Measurements from ENCODE around the gene TTLL5. TPM values are rescaled to one million over a fixed set of nuclear protein-coding genes. Genes with fewer than 3 reads are reported as not detected.

TTLL5 gene
- total and polyA plus RNA-seq, 2 donors (not counting 1 experiment from before 2014, with no cell fraction given), result 16.1 to 23.8 TPM

DNA sequence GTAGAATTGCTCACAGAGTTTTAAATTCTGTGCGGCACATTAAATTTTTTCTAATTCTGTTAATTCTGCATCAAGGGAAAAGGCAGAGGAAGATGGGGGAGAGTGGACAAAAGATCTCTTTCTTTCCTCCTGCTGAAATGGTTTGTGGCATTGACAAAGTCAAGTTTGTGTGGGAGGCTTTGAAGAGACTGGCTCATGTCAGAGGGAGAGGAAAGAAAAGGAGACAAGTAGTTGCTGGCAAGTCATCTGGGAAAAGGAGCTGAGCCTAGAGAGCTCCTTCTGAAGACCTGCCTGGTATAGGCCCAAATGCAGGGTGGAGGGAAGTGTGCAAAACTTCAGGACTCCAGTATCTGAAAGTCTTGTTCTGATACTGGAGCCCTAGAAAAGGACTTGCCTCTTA is 36.3 kb downstream of the TTLL5 start:
- Histone ChIP-seq H4K20me1 (ENCODE audit: control insufficient read depth, extremely low read depth, insufficient read depth, low read length) (no peaks in the 10 kb centered on the region), H3K27ac (ENCODE audit: insufficient read depth, low read length) (no peak overlapping the region), H3K36me3 (ENCODE audit: control insufficient read depth, insufficient read depth, low read length) (peaks cover 1% of the 10 kb centered on the region), H3K9me3 (ENCODE audit: control insufficient read depth, insufficient read depth, low read depth, low read length) (no peaks in the 10 kb centered on the region), H3K27me3 (ENCODE audit: control insufficient read depth, insufficient read depth, low read length) (no peaks in the 10 kb centered on the region), H3K79me2 (ENCODE audit: control insufficient read depth, insufficient read depth, low read length) (no peaks in the 10 kb centered on the region), H3K4me2 (ENCODE audit: extremely low read depth, insufficient read depth, low read length) (no peak overlapping the region), H3K9ac (ENCODE audit: insufficient read depth, low read length) (no peak overlapping the region), H3K4me1 (ENCODE audit: control insufficient read depth, extremely low read depth, insufficient read depth, low read length) (no peaks in the 10 kb centered on the region), H2AFZ (ENCODE audit: low read length) (no peak overlapping the region), H3K4me3 (replicated peaks in 1 of 4; ENCODE audit: control extremely low read depth in 1 of 4, insufficient read depth in 1 of 4, low read depth in 3 of 4, low read length in 4 of 4) (no peak overlapping the region)
- no peak for DNase-seq (ENCODE audit: low read depth in 2 of 2)
- TF ChIP-seq, protein P1, sequence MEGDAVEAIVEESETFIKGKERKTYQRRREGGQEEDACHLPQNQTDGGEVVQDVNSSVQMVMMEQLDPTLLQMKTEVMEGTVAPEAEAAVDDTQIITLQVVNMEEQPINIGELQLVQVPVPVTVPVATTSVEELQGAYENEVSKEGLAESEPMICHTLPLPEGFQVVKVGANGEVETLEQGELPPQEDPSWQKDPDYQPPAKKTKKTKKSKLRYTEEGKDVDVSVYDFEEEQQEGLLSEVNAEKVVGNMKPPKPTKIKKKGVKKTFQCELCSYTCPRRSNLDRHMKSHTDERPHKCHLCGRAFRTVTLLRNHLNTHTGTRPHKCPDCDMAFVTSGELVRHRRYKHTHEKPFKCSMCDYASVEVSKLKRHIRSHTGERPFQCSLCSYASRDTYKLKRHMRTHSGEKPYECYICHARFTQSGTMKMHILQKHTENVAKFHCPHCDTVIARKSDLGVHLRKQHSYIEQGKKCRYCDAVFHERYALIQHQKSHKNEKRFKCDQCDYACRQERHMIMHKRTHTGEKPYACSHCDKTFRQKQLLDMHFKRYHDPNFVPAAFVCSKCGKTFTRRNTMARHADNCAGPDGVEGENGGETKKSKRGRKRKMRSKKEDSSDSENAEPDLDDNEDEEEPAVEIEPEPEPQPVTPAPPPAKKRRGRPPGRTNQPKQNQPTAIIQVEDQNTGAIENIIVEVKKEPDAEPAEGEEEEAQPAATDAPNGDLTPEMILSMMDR (conservative IDR thresholded peaks at IDR 0.05 in 1 of 2, IDR thresholded peaks at IDR 0.05 in 1 of 2; ENCODE audit: low read depth in 1 of 2, low read length in 2 of 2), result no peak
- no peak for TF ChIP-seq EZH2 (IDR thresholded peaks at IDR 0.05; ENCODE audit: low read length, missing control alignments)

DNA sequence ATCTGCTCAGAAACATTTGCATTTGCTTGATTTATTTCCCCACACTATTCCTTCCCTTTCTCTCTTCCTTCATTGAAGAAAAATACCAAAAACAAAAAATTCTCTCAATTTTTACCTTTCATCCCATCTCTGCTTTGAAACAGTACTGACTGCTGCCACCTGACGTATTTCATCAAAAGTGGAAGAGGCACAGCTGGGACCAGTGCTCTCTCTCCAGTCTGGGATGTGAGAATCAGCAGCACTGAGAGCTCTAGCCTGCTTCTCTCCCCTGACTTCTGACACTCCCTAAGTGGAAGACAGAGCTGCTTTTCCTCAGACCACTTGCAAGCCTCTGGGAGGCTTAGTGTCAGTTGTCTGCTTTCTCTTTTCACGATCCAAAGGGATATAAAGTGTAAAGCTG is 36.9 kb downstream of the TTLL5 start:
- TF ChIP-seq EZH2 (IDR thresholded peaks at IDR 0.05; ENCODE audit: low read length, missing control alignments), result no peak
- TF ChIP-seq, protein P1 (conservative IDR thresholded peaks at IDR 0.05 in 1 of 2, IDR thresholded peaks at IDR 0.05 in 1 of 2; ENCODE audit: low read depth in 1 of 2, low read length in 2 of 2), result no peak

DNA sequence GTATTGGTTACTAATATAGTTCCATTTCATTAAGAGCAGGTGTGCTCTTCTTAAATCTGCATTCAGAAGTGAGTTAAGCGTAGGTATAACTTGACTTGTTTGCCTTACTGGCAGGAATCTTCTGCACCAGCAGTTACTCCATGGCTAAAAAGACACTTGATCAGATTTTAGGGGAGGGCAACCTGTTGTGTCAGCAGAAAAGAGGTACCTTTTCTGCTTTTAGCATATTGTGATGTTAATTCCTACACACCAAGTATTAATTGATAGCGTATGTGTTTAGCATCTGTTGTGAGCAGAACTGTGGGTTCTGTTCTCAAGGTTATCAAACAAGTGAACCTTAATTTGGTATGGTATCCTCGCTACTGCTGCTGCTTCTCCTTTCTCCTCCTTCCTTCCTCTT is 38.3 kb downstream of the TTLL5 start:
- DNase-seq (ENCODE audit: low read depth in 2 of 2), result no peak
- no peak overlapping the region for H3K9ac ChIP-seq (ENCODE audit: insufficient read depth, low read length)
- peaks cover 1% of the 10 kb centered on the region for H3K36me3 ChIP-seq (ENCODE audit: control insufficient read depth, insufficient read depth, low read length)
- TF ChIP-seq EZH2 (IDR thresholded peaks at IDR 0.05; ENCODE audit: low read length, missing control alignments), result no peak
- TF ChIP-seq, protein P1 (conservative IDR thresholded peaks at IDR 0.05 in 1 of 2, IDR thresholded peaks at IDR 0.05 in 1 of 2; ENCODE audit: low read depth in 1 of 2, low read length in 2 of 2), result no peak
- no peak overlapping the region for H3K27ac ChIP-seq (ENCODE audit: insufficient read depth, low read length)
- H3K27me3 ChIP-seq (ENCODE audit: control insufficient read depth, insufficient read depth, low read length), result no peaks in the 10 kb centered on the region
- H4K20me1 ChIP-seq (ENCODE audit: control insufficient read depth, extremely low read depth, insufficient read depth, low read length), result no peaks in the 10 kb centered on the region
- no peak overlapping the region for H3K4me3 ChIP-seq (replicated peaks in 1 of 4; ENCODE audit: control extremely low read depth in 1 of 4, insufficient read depth in 1 of 4, low read depth in 3 of 4, low read length in 4 of 4)
- no peaks in the 10 kb centered on the region for H3K79me2 ChIP-seq (ENCODE audit: control insufficient read depth, insufficient read depth, low read length)
- no peaks in the 10 kb centered on the region for H3K4me1 ChIP-seq (ENCODE audit: control insufficient read depth, extremely low read depth, insufficient read depth, low read length)
- no peaks in the 10 kb centered on the region for H3K9me3 ChIP-seq (ENCODE audit: control insufficient read depth, insufficient read depth, low read depth, low read length)
- H2AFZ ChIP-seq (ENCODE audit: low read length), result no peak overlapping the region
- no peak overlapping the region for H3K4me2 ChIP-seq (ENCODE audit: extremely low read depth, insufficient read depth, low read length)

More for the DNA sequence above, 36.9 kb downstream of the TTLL5 start:
- no peak for DNase-seq (ENCODE audit: low read depth in 2 of 2)
- Histone ChIP-seq H3K9me3 (ENCODE audit: control insufficient read depth, insufficient read depth, low read depth, low read length) (no peaks in the 10 kb centered on the region), H3K27ac (ENCODE audit: insufficient read depth, low read length) (no peak overlapping the region), H3K4me3 (replicated peaks in 1 of 4; ENCODE audit: control extremely low read depth in 1 of 4, insufficient read depth in 1 of 4, low read depth in 3 of 4, low read length in 4 of 4) (no peak overlapping the region), H3K4me1 (ENCODE audit: control insufficient read depth, extremely low read depth, insufficient read depth, low read length) (no peaks in the 10 kb centered on the region), H3K79me2 (ENCODE audit: control insufficient read depth, insufficient read depth, low read length) (no peaks in the 10 kb centered on the region), H2AFZ (ENCODE audit: low read length) (no peak overlapping the region), H3K9ac (ENCODE audit: insufficient read depth, low read length) (no peak overlapping the region), H4K20me1 (ENCODE audit: control insufficient read depth, extremely low read depth, insufficient read depth, low read length) (no peaks in the 10 kb centered on the region), H3K27me3 (ENCODE audit: control insufficient read depth, insufficient read depth, low read length) (no peaks in the 10 kb centered on the region), H3K36me3 (ENCODE audit: control insufficient read depth, insufficient read depth, low read length) (peaks cover 1% of the 10 kb centered on the region), H3K4me2 (ENCODE audit: extremely low read depth, insufficient read depth, low read length) (no peak overlapping the region)
